GM12865 (cell line): Measurements from ENCODE around the gene FBXO31.

Experiments
- DNase-seq: peaks from one replicate; pipeline ENCODE4 v3.0.0; 2010; ENCODE audit warnings: low read depth
- H3K4me3 ChIP-seq: 2 replicates; pipeline ENCODE4 v1.5.1; 2011; ENCODE audit warnings: mild to moderate bottlenecking, low read depth, low read length, control low read depth
- CTCF ChIP-seq: IDR thresholded peaks from 2 replicates; pipeline ENCODE4 v1.5.1; 2011; ENCODE audit warnings: low read length, control low read depth, low read depth, inconsistent platforms; ENCODE audit not compliant: insufficient read depth; ENCODE audit errors: missing control alignments

The FBXO31 gene

GRCh38 chr16:87324411-87325275 is 58.9 kb downstream of the FBXO31 start:
- no peak overlapping the region for H3K4me3 ChIP-seq
- peak; percentile 83 for TF ChIP-seq CTCF
- DNase-seq = peak; percentile 46

DNA sequence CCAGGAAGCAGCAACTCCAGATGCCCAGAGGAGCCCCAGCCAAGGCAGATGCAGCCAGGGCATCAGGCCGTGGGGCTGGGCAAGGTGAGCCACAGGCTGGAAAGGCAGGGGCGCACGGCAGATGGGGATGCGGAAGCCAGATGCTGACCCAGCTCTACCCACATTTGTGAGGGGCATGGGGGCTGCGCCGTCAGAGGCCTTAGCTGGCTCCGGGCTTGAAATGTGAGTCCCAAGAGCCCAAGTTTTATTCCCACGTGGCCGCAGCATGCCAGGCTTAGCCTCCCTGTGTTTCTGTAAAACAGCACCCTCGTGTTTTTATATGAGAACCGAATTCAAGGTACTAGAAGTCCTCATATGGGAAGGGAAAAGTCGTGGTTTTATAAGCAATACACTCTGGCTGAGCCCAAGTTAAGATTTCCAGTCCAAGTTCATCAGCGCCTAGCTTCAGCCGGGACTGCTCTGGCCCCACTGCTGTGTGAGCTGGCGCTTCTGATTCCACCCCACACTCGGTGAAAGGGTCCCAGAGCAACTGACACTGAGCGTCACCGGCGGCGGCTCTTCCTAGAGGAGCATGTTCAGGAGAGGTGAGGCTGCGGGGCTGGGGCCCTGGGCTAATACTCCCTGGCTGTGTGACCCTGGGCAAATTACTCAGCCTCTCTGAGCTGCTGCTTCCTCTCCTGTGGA is 59.7 kb downstream of the FBXO31 start:
- no peak for TF ChIP-seq CTCF
- no peak for DNase-seq
- H3K4me3 ChIP-seq = no peak overlapping the region

- TF ChIP-seq CTCF = no peak
- no peak overlapping the region for H3K4me3 ChIP-seq
- no peak for DNase-seq
Observed at GRCh38 chr16:87322833-87323726, 60.5 kb downstream of the FBXO31 start.

DNA sequence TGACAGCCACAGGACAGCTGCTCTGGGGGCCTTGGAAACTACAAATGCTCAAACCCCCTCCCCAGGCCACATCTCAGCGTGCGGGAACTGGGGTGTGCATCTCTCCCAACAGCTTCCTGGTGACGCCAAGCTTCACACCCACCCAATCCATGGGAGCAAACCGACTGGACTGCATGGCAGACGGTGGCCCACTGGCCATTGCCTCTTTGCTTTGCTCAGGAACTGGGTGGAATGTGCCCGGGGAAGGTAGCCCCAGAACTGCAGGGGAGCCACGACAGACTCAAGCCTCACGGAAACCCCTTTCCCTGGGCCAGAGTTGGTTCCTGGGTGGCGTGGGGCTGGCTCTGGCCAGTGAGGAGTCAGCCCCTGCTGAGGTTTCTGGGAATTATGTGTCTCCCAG is 61.2 kb downstream of the FBXO31 start:
- no peak for TF ChIP-seq CTCF
- no peak for DNase-seq
- H3K4me3 ChIP-seq = no peak overlapping the region

DNA sequence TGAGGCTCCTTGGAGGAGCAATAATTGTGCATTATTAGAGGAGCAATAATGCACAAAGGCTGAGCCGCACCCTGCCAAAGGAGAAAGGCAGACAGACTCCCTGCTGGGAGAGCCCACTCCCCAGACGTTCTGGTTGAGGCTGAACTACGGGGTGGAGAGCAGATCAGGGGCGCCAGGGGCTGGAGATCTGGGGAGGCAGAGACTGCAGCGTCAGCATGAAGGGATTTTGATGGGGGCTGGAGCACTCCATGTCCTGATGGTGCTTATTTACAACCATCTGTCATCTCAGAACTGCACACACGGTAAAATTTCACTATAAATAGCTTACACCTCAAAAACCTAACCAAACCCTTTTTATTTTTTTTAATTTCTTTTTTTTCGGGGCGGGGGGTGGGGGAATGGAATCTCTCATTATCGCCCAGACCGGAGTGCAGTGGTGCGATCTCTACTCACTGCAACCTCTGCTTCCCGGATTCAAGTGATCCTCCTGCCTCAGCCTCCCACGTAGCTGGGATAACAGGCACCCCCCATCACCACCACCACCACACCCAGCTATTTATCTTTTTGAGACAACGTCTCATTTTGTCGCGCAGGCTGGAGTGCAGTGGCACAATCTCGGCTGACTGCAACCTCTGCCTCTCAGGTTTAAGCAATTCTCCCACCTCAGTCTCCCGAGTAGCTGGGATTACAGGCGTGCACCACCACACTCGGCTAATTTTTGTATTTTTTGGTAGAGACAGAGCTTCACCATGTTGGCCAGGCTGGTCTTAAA is 62.1 kb downstream of the FBXO31 start:
- no peak for DNase-seq
- H3K4me3 ChIP-seq = no peak overlapping the region
- TF ChIP-seq CTCF = no peak
